HG02938 (cell line): ENCODE measurements around the gene MYF5.

Experiments used
- ATAC-seq: cut with Tn5 transposase; IDR thresholded peaks from one replicate; pipeline ENCODE4 v1.9.1; 2021; ENCODE audit warnings: mild to moderate bottlenecking, moderate library complexity; ENCODE audit not compliant: unreplicated experiment

MYF5 gene

DNA sequence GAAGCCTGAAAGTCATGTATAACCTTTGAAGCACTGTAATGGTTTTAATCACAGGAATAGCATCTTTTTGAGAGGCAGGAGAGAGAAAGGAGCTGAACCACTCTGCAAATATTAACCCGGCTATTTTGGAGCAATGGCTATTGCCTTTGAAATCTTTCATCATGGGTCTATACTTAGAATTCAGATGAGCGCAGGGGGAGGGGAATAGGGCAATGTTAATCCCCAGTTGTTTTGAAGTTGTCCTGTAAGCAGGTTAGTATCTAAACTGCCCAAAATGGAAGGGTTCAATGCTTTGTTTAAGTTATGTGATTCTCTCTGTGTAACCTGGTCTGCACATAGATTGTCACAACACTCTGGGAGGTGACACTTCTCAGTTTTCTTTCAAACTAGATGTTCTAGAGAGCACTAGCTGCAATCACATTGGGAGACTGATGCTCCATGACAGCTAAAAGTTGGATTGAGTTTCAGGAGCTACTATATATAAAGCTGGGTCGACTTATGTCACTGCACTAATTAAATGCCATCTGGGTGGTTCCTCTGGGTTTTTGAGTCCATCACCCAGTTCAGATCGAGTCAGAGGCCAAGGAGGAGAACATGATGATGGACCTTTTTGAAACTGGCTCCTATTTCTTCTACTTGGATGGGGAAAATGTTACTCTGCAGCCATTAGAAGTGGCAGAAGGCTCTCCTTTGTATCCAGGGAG is 9.4 kb upstream of the MYF5 start, which contains the start of gene MYF6:
Gene MYF6, plus strand, starts transcription at position 509 of the 704 bp plus-strand sequence. Its CDS starts 86 bp downstream, at position 595.
- no peak for ATAC-seq

DNA sequence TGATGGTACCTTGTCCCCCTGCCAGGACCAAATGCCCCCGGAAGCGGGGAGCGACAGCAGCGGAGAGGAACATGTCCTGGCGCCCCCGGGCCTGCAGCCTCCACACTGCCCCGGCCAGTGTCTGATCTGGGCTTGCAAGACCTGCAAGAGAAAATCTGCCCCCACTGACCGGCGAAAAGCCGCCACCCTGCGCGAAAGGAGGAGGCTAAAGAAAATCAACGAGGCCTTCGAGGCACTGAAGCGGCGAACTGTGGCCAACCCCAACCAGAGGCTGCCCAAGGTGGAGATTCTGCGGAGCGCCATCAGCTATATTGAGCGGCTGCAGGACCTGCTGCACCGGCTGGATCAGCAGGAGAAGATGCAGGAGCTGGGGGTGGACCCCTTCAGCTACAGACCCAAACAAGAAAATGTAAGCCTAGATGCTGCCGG is 8.9 kb upstream of the MYF5 start:
- ATAC-seq = no peak

DNA sequence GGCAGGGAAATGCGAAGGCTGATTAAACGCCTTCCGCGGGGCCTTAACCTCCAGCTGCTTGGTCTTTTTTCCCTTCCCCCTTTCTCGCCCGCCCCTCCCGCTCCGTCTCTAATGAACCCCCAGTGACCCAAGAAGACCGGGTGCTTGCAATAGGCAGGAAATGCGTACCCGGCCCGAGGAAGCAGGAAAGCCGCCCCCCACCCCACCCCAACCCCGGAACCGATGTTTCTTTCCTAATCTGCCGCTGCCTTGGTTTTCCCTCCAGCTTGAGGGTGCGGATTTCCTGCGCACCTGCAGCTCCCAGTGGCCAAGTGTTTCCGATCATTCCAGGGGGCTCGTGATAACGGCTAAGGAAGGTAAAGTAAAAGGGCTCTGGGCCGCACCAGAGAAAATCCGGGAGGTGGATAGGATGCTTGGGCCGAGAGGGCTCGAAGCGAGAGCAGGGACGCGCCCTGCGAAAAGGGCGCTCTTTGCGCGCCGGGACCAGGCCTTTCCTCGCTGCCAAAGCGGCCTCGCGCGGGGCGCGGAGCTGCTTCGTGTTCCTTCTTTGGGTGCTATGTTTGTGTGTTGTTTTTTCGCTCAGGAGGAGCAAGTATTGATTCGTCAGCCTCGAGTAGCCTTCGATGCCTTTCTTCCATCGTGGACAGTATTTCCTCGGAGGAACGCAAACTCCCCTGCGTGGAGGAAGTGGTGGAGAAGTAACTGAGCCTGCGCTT is 8.3 kb upstream of the MYF5 start:
- no peak for ATAC-seq

DNA sequence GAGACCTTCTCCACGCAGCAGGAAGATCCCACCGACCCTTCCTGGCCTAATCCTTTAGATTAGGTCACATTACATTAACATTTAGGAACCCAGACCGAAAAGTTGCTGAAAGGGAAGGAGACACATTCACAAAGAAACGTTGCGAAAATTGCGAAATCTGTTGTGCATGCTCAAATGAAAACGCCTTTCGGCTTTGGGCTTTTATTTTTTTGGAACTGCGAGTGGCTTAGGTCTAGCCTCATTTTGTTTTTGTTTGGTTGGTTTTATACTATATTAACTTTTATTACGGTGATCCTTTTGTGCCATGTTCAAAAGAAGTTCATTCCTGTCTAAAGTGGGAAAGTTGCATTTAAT is 7.8 kb upstream of the MYF5 start:
- no peak for ATAC-seq

DNA sequence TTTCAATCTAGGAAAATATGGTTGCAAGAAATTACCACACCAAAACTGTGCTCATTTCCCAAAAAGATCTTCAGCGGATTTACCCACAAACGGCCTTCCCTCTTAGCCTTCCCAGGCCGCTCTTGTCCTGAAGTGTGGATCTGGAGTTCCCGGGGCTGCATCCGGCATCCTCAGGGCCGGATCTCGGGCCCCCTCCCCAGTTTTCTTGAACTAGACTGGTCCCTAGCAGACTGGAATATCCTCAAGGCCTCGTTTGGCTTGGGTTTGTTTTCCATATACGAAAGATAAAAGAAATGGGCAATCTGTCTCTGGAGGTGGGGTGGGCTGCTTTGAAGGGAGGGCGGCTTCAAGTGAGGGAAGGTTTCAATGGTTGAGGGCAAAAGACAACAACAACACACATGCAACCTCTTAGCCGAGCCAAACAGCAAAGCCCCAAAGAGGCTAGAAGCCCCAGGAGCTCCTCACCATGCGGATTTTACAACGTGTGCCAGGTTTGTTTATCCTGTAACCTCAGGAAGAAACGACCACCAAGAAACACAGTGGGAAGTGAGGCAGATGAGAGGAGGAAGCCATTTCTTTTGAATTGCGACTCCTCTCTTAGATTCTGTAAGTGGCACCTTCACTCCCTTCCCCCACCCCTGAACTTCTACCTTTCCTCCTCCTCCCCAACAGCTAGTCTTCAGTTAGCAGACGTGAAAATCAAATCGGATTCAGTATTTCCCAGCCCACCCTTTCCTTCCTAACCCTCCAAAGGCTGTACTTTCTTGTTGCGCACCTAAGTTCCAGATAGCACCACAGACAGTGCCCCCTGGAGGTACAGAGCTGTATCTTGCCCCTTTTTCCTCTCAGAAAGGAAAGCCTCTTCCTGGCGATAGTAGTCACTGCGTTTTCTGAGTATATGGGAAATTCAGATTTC is 6.6 kb upstream of the MYF5 start:
- peak; percentile 45 for ATAC-seq

DNA sequence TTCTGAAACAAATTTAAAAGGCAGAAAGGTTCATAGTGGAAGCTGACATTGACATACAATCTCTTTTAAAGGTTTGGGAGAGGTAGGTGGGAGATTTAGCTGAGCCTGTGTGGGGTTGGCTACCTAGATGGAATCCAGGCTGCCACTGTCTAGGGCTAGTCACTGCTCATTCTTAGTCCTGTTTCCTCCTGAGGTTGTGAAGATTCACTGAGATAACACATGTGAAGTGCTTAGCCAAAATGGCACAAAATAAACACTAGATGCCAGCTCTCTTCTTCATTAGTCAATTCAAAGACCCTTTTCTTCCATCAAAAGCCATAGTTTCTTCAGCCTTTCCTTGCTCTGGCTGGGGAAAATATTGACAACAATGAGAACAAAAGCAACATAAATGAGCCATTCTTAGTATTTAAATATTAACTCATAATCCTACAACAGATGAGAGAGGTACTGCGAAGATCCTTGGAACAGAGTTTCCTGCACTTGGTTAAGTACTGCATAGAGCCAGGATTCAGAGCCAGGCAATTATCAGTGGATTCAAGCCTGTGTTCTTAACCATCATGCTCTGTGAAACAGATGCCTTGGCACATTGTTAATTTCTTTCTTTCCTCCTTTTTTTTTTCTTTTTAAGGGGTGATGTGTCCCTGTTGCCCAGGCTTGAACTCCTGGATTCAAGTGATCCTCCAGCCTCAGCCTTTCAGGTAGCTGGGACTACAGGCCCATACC is 5.8 kb upstream of the MYF5 start:
- ATAC-seq = peak; percentile 7

DNA sequence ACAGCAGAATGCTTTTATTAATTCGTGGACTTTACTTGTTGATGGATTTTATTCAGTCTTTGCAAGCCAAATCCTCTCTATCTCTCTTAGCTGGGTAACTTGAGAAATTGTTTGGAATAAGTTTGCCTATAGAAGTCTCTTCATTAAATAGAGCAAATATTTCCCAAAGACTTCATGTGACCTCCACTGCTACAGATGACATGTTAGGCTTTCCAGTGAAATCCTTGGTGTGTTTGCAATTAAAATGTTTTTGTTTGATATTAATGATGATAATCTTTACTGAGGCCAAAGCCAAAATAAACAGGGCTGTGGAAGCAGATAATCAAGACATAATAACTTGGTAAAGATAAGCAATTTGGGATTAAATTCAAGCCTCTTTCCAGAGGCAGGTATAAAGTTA is 4.8 kb upstream of the MYF5 start:
- ATAC-seq = no peak

DNA sequence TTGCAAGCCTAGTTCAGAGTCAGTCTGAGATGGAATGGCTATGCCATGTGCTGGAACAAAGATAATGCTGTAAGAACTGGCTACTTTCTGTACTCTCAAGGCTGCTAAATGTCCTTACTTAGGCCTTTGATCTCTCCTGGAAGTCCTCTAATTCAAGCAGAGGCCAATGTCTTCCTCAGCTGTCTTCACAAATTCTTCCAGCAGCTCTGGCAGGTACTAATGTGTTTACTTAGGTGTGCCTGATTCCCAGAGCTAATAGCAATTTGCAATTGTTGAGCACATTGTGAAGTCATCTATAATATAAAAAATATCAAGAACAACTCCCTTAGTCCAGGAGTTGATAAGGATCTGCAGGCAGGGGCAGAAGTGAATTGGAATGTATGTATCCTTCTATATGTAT is 3.8 kb upstream of the MYF5 start:
- ATAC-seq = no peak

DNA sequence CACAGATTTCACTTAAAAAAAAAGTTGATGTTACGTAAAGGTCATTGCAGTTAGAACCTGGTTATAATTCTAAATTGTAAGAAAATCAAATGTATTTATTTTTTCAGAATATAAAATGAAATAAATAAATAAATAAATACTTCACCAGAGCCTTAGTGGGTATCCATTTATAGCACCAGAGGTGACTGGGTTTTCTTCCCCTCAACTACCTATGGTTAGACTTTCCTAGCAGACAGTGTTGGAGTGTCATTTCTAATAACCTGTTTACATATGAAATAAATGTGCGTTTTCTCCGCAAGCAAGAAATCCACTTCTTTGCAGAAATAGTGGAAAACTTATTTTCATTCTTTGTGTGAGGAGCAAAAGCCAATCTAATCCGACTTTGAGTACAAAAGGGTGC is 3.3 kb upstream of the MYF5 start:
- no peak for ATAC-seq

DNA sequence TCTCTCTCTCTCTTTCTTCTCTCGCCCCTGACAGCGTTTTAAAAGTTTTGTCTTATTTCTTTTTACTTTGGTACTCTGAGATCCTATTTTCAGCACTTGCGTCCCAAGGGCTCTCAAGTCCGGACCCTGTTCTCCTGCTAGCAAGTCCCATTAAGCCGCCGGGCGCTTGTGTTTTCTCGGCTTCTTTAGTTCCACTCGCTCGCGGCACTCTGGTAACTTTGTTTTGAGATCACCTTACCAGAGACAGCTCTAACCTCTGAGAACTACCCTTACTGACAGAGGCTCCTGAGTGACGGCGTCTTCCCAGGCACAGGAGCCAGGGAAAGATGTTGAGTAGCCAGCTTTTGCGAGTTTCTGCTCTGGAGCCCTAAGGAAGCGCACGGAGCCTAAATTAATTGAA is 2.7 kb upstream of the MYF5 start:
- no peak for ATAC-seq

DNA sequence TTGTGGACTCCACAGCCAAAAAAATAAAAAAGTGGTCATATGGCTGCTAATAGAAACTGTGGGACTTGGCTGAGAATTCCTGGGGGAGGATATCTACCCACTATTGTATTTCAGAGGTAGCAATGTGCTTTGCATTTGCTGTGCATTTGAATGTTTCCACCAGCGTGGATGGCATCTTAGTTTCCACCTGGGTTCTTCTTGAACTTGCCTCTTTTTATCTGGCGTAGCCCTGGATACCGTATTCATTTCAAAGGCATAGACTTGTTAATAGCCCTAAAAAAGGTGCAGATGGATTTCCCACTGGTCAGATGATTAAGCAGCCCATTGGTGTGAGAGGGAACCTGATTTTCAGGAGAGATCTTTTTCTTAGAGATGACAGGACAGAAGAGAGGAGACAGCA is 1.9 kb upstream of the MYF5 start:
- no peak for ATAC-seq

DNA sequence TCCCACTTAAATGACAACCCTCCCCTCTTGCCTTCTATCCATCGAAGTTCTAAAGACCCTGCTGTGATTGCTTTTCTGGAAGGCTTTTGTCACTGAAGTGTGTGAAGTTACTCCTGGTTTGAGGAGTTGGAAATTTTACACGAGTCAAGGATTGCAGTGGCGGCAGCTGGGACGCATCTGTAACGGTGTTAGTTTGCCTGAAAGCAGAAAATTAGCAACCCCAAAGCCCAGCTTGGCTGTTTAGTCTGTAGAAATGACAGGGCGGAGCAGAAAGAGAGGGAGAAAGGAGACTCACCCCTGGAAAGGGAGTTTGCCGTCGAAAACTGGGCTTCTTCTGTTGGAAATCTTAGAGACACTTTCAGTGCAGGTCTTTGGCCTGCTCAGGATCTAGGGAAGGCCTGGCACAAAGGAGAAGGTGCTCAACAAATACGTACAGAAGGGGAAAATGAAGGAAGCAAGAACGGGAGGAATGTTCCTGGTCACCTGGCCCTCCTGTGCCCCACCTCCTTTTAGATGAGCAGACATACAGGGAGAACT is 931 bp upstream of the MYF5 start:
- no peak for ATAC-seq

DNA sequence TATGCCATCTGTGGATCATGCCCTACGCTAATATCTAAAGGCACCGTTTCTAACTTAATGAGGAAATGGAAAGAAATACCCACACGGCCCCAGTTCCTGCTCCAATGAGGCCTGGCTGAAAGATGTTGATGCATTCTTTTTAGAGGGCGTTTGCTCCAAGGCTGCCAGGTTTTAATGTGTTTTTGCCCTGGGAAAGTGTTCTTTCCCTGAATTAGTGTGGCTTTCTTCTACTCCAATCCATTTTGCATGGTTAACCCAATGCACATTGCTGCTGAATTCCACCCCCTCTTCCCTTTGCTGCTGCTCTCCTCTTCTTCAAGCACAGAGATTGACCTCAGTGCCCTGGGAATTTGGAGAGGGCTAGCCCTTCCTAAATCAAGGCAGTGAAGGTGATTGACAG is 1.1 kb downstream of the MYF5 start:
- no peak for ATAC-seq

DNA sequence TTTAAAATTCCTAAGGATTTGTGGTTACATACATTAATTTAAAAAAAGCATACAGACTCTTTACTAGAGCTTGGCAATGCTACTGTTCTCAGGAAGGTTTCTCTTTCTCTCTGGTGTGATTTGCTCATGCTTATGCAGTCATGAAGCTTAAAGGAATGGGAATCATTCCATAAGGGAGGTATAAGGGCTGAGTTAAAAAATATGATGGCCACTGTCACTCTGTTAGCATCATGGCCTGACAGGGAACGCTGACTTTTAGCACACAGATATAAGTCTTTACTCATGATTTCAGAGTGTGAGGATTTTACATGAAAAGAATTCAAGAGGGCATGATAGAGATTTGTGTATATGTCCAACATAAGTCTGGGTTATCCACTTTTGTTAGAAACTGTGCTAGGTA is 3.8 kb downstream of the MYF5 start:
- ATAC-seq = no peak

DNA sequence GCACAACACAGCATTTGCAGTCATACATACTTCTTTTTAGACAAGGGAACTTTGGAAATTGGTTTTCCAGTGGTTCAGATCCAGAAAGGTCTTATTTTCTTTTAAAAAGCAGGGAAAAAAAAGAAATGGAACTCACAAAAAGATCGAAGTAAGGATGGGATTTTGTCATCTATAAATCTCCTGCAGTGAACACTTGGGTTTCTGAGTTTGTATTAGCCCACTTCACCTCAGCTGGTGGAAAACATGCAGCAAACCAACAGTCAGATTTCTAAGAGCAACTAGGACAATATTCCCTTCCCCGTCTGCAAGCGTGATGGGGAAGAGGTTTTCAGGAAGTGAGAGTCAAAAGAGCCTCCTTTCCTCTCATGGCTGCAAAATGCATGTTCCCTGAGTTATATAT is 4.6 kb downstream of the MYF5 start:
- ATAC-seq = no peak

DNA sequence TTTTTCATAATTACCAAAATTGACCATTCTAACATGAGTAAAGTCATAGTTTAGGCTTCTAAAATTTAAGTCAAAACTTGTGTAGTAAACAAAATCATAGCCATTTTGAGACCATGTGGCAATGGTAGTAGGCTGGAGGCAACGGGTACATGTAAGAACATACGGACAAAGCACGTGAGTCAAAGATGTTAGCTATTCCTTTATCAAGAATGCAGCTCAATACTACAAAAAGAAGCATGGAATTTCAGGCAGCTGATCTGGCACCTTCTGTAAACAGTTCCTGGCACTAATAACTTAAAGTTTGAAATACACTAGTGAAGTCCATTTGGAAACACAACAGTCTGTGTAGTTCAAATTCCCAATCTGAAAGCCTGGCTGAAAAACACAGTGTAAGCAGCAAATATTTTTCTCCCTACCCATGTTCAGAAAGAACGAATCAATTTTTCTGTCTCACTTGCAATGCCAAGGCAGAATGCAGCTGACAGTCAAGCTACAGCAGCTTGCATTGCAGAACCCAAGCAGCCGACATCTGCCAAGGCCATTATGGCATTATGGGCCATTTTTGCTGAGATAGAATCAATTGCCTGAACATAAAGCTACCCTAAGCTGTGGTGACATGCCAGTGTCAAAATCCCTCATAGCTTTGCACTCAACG is 29.3 kb downstream of the MYF5 start:
- no peak for ATAC-seq

DNA sequence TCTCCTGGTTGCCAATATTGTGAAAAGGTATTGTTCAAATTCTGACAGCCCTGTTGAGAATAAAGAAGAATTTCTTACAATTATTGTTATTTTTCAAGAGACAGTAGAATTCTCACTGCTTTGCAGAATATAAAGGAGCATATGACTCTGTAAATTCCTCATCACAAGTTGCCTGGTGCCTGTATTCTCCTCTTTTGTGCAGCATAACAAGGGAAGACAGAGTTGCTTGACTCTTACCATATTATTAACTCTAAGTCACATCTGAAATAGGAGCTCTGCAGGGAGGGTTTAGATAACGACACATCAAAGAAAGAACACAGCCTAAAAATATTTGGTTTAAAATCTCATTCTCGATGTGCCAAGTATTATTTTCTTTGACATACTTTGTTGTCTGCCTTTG is 31.1 kb downstream of the MYF5 start:
- no peak for ATAC-seq

DNA sequence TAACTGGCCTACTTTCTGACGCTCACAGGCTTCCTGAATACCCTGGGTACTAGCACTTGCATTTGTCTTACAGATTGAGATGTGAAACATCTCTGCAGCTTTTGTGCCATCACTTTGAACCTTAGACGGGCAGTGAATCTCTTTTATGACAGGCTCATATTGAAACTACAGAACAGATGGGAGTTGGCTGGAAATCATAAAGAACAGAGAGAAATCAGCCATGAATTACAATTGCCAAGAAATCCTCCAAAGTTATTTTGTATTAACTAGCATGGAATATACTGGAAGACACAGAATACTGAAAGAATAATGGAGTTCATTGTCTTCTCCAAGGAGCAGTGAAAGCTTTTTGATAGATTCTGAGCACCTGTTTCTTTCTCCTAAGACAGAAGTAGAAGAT is 32.7 kb downstream of the MYF5 start:
- no peak for ATAC-seq

DNA sequence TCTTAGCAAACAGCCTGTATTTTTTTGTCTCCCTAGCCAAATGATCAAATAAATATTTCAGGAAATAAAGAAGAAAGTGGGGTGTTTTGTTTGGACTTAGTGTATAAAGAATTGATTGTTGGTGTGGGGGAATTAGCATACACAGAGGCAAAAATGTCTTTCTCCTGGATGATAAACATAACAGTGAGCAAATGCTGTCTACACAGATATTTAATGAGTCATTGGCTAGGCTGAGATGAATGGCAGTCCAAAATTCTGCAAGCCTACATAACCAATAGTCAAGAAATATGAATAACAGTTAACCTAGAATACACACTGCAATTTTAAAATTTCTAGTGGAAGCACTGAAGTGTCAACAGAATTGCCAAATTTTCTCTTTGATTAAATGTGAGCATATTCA is 35.8 kb downstream of the MYF5 start:
- ATAC-seq = no peak

DNA sequence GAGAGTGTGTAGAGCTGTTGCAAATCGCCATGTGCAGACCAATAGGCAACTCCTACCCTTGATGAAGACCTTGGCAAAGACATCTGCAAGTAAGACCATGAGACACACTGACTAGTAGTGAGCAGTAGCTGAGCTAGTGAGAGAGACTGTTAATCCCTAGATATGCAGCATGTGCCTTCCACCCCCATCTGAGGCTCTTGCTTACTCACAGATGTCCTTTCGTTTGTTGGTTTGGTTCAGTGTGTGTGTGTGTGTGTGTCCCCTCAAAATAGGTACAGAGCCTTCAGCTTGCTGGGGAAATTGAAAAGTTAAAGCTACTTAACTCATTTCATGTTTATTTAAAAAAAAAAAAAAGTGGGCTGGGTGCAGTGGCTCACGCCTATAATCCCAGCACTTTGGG is 37.6 kb downstream of the MYF5 start:
- ATAC-seq = no peak
